GM19238 (cell line): ENCODE results near the gene METRNL.
"Not testable (repeated sequence)": the region's sequence is repeated elsewhere in the genome, so short reads cannot be mapped to it uniquely, and the experiment has no call there.

Experiments
- DNase-seq: peaks from one replicate; pipeline ENCODE4 v3.0.0; 2011; ENCODE audit warnings: low spot score; ENCODE audit not compliant: insufficient read length

The METRNL gene

GRCh38 chr17:83051396-83052240 is 27.8 kb upstream of the METRNL start:
- peak; percentile 99 for DNase-seq

GRCh38 chr17:83052241-83052564 is 27.2 kb upstream of the METRNL start:
- no peak for DNase-seq

DNA sequence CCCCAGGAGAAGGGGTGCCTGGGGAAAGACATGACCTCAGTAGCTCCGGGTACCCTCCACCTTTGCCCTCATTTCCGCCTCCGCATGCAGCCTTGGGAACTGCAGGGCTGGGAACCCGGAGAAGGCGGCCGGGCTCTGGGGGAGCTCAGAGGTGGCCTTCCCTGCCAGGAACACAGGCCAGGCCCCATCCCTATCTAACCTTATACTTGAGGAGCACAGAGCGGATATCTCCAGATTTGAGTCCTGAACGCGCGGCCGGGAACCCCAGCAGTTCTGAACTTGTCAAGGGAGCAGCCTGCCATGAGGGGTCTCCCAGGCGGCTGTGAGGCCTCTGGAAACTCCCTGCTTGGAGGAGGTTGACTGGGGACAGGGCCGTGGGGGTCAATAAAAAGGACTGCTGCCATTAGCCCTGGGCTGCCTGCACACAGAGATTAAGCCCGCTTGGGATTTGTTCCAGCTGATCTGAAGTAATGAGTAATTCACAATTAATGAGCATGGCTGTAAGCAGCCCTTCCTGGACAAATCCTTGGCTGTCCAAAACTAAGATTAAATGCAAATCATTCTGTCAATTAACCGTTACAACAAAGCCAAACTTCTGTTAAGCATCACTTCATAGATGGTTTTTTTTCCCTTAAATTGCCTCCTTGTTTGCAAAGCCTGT is 26.3 kb upstream of the METRNL start:
- DNase-seq = no peak

DNA sequence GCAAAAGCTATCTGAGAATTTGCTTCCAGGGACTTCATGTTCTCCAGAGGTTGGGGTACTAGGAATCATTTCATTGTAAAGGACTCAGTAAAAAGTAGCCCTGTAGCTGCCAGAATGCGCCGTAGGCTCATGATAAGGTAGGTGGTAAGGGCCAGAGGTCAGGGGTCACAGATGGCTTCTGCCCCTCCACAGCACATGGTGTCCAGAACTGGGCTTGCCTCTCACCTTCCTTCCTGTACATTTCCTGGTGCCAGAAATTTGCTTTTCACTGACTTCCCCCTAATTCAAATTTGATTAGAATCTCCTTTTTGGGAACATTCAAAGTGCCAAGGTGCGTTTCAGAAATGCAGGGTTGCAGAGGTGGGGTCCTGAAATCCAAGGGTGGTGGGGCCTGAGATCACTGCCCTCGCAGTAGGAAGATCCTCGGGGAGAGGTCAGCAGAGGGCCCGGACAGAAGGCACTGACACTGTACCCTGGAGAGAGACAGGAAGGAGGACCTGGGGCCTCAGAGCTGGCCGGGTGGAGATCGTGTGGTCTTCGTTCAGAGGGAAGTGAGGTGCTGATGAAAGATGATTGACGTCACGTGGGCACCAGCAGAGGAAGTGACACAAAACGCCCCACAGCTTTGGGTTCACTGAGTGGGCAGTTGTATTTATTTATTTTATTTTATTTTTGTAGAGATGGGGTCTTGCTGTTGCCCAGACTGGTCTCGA is 25.5 kb upstream of the METRNL start:
- no peak for DNase-seq

GRCh38 chr17:83054518-83055125 is 24.8 kb upstream of the METRNL start:
- DNase-seq = no peak

DNA sequence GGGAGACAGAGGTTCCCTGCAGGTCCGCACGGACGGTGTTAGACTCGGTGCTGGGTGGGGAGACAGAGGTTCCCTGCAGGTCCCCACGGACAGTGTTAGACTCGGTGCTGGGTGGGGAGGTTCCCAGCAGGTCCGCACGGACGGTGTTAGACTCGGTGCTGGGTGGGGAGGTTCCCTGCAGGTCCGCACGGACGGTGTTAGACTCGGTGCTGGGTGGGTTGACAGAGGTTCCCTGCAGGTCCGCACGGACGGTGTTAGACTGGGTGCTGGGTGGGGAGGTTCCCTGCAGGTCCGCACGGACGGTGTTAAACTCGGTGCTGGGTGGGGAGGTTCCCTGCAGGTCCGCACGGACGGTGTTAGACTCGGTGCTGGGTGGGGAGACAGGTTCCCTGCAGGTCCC is 24.2 kb upstream of the METRNL start:
- DNase-seq = not testable (repeated sequence)

GRCh38 chr17:83055911-83056582 is 23.4 kb upstream of the METRNL start:
- DNase-seq = no peak

- DNase-seq = no peak
Measured at GRCh38 chr17:83056583-83057396, 22.6 kb upstream of the METRNL start.

- DNase-seq = no peak
Measured at GRCh38 chr17:83057397-83057761, 22.0 kb upstream of the METRNL start.

GRCh38 chr17:83057793-83058265 is 21.6 kb upstream of the METRNL start:
- no peak for DNase-seq

DNA sequence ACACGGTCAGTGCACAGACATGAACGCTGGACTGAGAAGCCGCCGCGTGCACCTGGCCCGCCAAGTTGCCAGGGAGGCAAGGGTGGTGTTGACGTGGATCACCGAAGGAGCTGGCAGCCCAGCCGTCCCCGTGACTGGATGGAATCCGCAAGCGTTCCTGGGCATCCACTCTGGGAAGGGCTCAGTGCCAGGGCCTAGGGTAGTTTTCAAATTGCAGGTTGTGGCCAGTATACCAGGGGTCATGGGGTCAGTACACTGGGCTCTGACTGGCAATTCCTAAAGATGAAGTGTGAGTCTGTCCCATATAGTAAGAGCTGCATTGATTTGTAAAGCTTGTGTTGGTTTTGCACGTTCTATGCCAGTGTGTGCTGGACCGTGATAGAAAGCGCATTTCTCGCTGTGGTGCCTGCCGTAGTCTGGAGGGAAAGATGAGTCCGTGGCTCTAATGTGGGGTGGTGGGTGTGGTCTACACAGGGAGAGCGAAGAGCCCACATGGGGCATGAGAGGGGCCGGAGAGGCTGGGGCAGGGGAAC is 21.1 kb upstream of the METRNL start:
- no peak for DNase-seq

- DNase-seq = no peak
Measured at GRCh38 chr17:83061586-83061985, 17.8 kb upstream of the METRNL start.

- no peak for DNase-seq
Measured at GRCh38 chr17:83062011-83062817, 17.2 kb upstream of the METRNL start.

- DNase-seq = no peak
Measured at GRCh38 chr17:83062818-83063671, 16.4 kb upstream of the METRNL start.

GRCh38 chr17:83064021-83064731 is 15.2 kb upstream of the METRNL start:
- no peak for DNase-seq

DNA sequence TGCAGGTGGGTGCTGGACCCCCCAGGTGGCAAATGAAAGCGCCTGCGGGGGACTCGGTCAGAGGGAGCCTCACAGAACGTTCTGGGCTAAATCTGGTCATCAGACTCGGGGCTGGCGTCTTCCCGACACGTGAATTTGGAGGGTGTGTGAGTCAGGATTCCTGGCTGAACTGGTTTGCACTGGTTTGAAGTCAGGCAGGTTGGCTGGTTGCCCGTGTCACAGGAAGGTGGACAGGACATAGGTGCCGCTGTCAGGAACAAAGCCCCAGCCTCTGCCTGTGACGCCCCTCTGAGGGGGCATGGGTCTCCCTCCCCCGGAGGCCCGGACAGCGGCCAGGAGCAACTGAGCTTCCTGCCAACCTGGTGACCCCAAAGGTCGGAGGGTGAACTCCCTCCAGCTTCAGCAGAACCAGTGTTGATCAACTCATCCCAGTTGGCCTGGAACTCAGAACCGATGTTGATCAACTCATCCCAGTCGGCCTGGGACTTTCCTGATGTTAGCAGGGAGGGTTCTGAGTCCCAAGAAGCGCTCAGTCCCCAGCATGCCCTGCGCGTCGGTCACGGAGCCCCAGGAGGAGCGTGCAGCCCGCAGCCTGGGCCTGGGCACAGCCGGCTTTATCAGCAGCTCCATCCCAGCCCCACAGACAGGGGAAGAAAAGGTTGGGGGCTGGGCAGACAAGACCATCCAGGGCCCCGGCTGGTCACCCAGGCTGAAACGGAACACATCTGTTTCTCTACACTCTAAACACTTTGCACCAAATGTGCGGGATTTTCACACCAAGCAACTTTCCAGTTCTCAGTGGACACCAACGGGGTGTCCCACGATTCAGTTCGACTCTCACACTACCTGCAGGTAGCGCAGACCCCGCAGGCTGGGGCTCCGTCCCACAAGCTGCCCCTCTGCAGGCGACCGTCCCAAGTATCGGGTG is 14.4 kb upstream of the METRNL start:
- no peak for DNase-seq
